ENCODE results near the gene HBZ.
"Not testable (repeated sequence)": the region's sequence is repeated elsewhere in the genome, so short reads cannot be mapped to it uniquely, and the experiment has no call there.

Gene HBZ

GRCh38 chr16:152141-153128 is at the start of gene HBZ:
Gene HBZ, plus strand, starts transcription at chr16:152644. Its CDS starts 266 bp downstream, at chr16:152910.
- DNase-seq (ENCODE audit: low read depth) = no peak

DNA sequence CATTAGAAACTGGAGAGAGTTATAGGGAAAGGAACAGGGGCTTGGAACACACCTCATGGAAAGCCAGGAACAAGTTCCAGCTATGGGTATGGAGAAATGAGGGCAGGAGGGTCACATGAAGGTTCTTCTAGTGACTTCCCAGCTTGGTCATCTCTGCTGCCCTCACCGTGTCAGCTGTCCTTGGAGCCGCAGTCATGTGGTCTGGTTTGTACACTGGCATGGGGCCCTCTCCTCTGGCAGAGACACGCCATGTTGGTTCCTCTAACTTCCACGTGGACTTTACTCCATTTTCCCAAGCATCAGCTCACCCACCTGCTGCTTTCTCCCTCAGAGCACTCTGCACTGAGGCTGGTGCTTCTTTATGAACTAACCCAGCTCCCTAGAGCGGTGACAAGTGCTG is 48.1 kb upstream of the HBZ start:
- no peak for DNase-seq (ENCODE audit: low read depth)

DNA sequence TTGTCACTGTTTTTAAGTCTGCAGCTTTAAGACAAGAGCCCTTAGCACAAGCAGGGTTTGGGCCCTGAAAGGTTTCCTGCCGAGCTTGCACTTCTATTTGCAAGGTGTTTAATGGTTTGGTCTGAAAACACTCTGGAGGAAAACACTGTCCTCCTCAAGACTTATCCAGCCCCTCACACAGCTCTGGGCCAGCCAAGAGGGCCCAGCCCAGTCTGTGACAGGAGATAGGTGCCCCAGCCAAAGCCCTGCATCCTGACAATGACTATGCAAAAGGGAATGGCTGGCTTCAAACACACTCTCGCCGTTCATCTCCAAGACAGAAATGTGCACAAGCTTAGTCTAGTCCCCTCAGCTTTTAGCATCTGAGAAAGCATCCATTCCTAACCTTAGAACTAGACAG is 47.5 kb upstream of the HBZ start:
- DNase-seq (ENCODE audit: low read depth) = no peak

DNA sequence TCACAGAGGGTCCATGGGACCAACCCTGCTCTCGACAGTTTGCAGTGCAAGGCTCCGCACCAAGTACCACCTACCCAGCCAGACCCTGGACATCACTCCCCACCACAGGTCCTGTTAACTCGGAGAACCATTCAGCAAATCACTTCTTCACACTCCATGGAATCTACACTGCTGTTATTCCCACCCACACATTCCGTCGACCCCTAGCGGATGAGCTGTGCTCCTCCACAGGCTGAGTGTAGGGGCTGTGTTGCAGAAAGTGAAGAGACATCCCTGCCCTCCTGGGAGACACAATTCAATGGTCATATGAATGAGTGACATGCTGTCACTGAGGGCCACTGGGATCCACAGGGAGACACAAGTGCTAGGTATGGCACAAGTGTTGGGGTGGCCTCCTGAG is 46.9 kb upstream of the HBZ start:
- DNase-seq (ENCODE audit: low read depth) = no peak

DNA sequence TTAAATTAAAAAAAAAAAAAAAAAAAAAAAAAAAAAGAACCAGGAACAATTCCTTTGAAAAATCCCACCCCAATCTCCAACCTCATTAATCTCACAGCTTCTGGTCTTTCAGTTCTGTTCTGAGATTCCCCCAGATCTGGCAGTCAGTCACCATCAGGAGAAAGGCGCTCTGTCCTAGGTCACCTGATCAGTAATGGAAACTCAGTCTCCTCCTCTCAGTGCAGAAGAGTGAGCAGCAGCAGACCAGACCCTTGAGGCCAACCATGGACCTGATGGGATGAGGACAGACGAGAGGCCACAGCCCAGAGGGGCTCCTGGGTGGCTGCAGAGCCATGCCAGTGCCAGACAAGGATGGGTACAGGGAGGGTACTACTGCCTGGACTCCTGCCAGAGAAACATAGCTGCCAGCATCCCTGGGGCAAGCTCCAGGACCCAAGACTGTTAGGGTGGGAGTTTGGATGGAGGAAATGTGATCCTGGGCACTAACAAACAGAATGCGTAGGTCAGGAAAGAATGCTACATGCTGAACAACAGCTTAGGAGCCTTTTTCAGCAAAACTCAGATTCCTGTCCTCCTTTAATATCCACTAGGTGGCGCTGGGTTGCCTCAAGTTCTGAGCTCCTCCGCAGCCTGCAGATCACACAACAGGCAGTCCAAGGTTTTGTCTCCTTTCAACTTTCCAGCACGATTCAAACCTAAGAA is 45.7 kb upstream of the HBZ start:
- DNase-seq (ENCODE audit: low read depth) = peak; percentile 80

GRCh38 chr16:112153-112840 is 40.1 kb upstream of the HBZ start:
- DNase-seq (ENCODE audit: low read depth) = no peak

DNA sequence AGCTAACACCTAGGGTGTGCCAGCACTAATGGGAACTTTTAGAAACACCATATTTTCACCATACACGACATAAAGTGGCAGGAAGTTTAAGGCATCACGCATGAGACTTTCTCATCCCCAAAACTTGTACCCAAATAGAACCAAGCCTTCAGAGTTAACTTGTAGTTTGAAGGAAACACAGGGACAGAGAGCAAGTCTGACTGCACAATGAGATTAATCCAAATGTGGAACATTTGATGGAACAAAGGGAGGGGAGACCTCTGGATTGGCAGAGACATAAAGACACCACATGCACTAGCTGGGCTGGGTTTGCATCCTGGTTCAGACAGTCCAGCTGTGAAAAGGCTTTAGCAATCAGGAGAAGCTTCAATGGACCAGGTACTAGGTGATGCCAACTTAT is 38.1 kb upstream of the HBZ start:
- no peak for DNase-seq (ENCODE audit: low read depth)

DNA sequence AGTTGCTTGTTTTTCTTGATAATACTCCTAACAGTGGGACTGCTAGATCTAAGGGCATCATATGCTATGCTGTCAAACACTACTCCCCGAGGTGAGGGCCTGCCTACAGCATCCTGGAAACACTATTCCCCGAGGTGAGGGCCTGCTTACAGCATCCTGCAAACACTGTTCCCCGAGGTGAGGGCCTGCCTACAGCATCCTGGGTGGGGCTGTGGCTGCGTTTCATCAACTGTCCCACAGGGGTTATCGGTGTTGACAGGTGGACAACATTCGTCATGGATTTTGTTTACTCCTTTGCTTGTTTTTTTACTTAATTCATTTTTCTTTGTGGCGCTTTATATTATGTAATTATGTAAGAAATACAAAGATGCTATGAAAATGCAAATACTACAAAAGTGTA is 36.4 kb upstream of the HBZ start:
- no peak for DNase-seq (ENCODE audit: low read depth)

GRCh38 chr16:117379-118365 is 34.8 kb upstream of the HBZ start:
- DNase-seq (ENCODE audit: low read depth) = peak; percentile 21

DNA sequence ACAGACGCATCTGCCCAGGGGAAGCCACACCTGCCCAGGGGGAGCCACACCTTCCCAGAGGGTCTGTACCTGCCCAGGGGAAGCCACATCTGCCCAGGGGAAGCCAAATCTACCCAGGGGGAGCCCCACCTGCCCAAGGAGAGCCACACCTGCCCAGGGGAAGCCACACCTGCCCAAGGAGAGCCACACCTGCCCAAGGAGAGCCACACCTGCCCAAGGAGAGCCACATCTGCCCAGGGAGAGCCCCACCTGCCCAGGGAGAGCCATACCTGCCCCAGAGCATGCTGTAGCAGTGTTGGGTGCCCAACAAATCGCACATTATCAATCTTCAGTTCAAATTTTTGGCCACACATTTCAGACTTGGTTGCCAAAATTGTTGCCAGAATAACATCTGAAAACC is 33.6 kb upstream of the HBZ start:
- DNase-seq (ENCODE audit: low read depth) = no peak

GRCh38 chr16:119295-119694 is 33.1 kb upstream of the HBZ start:
- no peak for DNase-seq (ENCODE audit: low read depth)

DNA sequence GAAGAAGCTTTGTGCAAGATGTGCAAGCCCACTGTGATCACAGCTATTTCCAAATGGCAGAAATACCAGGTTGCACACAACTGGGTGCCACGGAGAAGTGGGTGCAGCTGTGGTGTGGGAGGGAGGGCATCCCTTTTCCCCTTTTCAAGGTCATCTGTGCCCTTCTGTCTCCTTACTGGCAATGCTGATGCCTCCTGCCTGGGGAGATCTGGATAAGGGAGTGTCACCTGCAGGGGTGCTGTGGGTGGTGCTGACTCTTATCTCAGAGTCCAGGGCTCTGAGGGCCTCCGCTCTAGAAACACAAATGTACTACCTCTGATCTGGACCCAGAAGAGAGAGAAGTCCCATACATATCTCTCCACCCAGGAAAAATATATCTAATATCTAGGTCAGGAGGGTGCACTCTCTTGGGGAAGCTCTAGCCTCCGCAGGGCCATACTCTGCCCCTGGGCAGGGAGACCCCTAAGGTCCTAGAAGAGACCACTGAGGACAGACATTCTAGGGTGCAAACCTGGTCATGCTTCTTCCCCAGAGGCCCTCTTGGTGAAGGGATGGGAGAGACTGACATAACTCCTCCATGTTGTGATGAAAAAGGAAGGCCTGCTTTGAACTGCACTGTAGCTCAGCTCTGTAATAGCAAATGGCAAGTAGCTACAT is 32.5 kb upstream of the HBZ start:
- DNase-seq (ENCODE audit: low read depth) = no peak

GRCh38 chr16:120756-121155 is 31.7 kb upstream of the HBZ start:
- no peak for DNase-seq (ENCODE audit: low read depth)

DNA sequence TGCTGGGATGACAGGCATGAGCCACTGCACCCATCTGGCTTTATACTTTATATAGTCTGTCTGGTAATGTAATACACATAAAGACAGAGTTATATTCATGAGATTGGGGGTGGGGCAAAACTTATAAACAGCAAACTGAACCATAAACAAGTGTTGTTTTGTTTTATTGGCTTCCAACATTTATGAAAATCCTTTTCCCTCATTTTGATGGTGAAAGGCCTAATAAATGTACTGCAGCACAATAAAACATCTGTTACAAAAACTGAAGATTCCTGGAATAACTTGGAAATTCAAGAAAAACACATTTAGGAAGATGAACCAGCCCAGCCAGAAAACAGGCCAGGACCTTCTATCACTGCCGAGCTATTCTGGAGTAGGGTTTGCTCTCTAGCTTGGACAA is 30.1 kb upstream of the HBZ start:
- no peak for DNase-seq (ENCODE audit: low read depth)

DNA sequence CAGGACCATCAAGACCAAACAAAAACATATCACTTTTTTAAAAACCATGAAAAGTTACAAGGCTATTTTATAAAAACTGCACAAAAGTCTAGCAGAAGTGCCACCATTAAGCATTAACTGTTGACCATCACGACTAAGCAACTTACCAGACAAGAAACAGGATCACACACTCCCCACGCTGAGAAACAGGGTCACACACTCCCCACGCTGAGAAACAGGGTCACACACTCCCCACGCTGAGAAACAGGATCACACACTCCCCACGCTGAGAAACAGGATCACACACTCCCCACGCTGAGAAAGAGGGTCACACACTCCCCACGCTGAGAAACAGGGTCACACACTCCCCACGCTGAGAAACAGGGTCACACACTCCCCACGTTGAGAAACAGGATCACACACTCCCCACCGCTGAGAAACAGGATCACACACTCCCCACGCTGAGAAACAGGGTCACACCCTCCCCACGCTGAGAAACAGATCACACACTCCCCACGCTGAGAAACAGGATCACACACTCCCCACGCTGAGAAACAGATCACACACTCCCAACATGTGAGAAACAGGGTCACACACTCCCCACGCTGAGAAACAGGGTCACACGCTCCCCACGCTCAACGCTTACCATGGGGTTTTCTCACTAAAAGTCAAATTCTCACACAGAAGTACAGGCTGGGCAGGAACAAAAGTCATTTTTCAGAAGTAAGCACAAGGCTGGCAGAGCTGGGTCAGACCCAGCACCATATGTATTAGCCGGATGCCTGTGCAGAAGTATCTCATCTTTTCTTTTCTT is 28.7 kb upstream of the HBZ start:
- not testable (repeated sequence) for DNase-seq (ENCODE audit: low read depth)

DNA sequence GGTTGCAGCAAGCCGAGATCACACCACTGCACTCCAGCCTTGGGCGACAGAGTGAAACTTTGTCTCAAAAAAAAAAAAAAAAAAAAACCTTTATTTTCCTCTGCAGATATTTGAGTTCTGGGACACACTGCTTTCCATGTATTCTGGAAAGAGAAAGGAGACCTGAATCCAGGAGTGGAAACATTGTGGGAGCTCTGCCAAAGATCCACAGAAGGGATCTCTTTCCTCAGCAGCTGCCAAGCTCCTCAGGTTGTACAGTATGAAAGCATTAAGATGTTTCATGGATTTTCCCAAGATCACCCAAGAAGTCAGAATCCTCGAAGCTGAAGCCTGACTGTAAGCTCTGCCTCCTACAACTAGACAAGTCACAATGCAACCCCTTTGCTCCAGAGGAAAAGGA is 27.4 kb upstream of the HBZ start:
- DNase-seq (ENCODE audit: low read depth) = no peak

GRCh38 chr16:129075-129474 is 23.4 kb upstream of the HBZ start:
- DNase-seq (ENCODE audit: low read depth) = no peak

DNA sequence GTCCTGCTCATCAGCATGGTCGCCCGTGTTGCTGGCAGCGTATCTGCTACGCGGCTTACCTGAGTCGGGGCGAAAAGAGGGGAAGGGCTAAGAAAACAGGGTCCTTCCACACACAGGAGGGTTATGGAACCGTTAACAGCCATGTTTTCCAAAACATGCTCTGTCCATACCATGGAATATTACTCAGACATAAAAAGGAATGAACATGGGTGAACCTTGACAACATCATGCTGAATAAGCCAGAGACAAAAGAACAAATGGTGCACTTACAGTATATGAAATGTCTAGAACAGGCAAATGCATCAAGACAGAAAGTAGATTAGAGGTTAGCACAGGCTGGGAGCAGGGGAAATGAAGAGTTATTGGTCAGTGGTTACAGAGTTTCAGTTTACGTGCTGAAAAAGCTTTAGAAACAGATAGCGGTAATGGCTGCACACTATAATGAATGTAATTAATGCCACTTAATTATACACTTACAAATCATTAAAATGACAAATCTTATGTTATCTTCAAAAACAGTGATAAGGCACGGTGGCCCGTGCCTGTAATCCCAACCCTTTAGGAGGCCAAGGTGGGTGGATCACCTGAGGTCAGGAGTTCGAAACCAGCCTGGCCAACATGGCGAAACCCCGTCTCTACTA is 21.8 kb upstream of the HBZ start:
- no peak for DNase-seq (ENCODE audit: low read depth)

DNA sequence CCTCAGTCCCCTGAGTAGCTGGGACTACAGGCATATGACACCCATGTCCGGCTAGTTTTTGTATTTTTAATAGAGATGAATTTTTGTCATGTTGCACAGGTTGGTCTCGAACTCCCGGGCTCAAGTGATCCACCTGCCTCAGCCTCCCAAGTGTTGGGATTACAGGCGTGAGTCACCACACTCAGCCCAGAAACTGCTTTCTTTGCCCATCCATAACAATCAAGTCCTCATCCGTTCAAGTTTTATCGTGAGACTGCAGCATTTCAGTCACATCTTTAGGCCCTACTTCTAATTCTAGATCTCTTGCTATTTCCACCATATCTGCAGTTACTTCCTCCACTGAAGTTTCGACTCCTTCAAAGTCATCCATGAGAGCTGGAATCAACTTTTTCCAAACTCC is 20.3 kb upstream of the HBZ start:
- DNase-seq (ENCODE audit: low read depth) = no peak

DNA sequence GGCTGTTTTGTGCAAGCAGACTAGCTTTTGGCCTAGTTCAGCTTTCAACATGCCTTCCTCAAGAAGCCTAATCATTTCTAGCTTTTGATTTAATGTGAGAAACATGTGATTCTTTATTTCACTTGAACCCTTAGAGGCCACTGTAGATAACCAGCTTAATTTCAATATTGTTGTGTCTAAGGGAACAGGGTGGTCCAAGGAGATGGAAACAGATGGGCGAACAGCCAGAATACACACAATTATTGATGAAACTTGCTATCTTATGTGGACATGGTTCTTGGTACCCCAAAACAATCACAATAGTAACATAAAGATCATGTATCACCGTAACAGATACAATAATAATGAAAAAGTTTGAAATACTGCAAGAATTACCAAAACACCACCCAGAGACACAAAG is 18.7 kb upstream of the HBZ start:
- DNase-seq (ENCODE audit: low read depth) = no peak

All from fibroblast of the conjunctiva (primary cell).